AG04450 (cell line): ENCODE measurements around the gene NOL4L. TPM values are rescaled to one million over a fixed set of nuclear protein-coding genes. Genes with fewer than 3 reads are reported as not detected.

Experiments
- CTCF ChIA-PET: fragments of 300-600, 350-600 bp; formaldehyde crosslinking; extraction: SDS; loops from one replicate; lab custom pipeline; 2022; ENCODE audit warnings: antibody characterized with exemption, inconsistent platforms; lab: Charles Lee
- POLR2A ChIA-PET: fragments of 350-600 bp; formaldehyde crosslinking; extraction: SDS; loops from one replicate; lab custom pipeline; 2021; ENCODE audit warnings: antibody characterized with exemption, inconsistent platforms; lab: Yijun Ruan, JAX
- DNase-seq: peaks from one replicate; pipeline ENCODE4 v3.0.0-alpha.2; 2011; ENCODE audit warnings: low read depth, low spot score
- H3K27ac ChIP-seq: one replicate; pipeline ENCODE4 v1.5.1; 2012; ENCODE audit warnings: low read depth, low read length, control low read depth
- H3K27me3 ChIP-seq: one replicate; pipeline ENCODE4 v1.6.0; 2012; ENCODE audit warnings: low read length; ENCODE audit not compliant: control insufficient read depth, insufficient read depth
- H3K4me3 ChIP-seq: 2 replicates; pipeline ENCODE4 v1.5.1; 2011; ENCODE audit warnings: mild to moderate bottlenecking, low read depth, low read length, control low read depth
- H3K9me3 ChIP-seq: 2 replicates; pipeline ENCODE4 v1.5.1; 2012; ENCODE audit warnings: low read length; ENCODE audit not compliant: control insufficient read depth, insufficient read depth
- CTCF ChIP-seq: IDR thresholded peaks from 2 replicates; pipeline ENCODE4 v1.5.1; 2011; ENCODE audit warnings: low read depth, low read length, control low read depth, inconsistent platforms
- polyA plus RNA-seq: library from polyadenylated mRNA; depleted of rRNA; stranded (reverse); fragments of >200 nt; gene quantifications from 2 replicates; pipeline ENCODE4 v1.2.3, GENCODE V29; 2011

Gene NOL4L
- polyA plus RNA-seq, 1 experiment: 6.7 TPM

GRCh38 chr20:32457479-32457986 is 127.6 kb downstream of the NOL4L start:
- DNase-seq: no peak
- ChIA-PET POLR2A (no interaction called here), CTCF (interaction anchor here (0.6 to 2.1 kb wide), 10 partner anchors 10 to 299 kb away, joined by 3 to 11 read pairs (median 4); no protein-coding TSS in a partner anchor)
- H3K4me3 ChIP-seq: peak overlapping the region; percentile 57
- no peaks in the 10 kb centered on the region for H3K27me3 ChIP-seq
- H3K27ac ChIP-seq: no peak overlapping the region
- H3K9me3 ChIP-seq: no peaks in the 10 kb centered on the region; the same call in 1 of the 2 replicates
- TF ChIP-seq CTCF: no peak

DNA sequence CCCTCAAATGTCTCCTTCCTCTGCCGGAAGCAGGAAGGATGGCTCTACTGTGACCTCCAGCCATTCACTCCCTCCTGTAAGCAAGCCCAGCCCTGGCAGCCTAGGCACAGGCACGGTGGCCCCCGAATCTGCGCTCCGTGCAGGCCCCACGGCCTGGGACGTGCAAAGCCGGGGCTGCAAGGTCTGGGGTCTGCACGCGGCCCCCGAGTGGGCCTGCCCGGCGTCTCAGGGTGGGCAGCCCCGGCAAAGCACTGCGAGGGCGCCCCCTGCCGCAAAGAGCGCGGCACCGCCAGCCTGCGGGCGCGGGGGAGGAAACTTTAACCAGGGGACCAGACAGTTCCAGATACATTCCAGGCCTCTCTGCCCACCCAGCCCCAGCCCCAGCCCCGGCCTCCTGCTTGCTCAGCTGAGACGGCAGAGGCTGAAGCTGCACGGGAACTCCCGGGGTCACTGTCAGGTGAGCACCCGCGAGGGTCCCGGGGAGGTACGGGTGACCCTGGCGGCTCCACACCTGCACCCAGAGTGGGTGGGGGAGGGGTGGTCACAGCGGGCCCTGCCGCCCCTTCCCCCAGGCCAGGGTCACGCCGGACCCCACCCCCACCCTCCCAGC is 128.2 kb downstream of the NOL4L start:
- TF ChIP-seq CTCF: peak; percentile 69
- H3K4me3 ChIP-seq: peak overlapping the region; percentile 57
- CTCF ChIA-PET: interaction anchor here (0.6 to 2.1 kb wide), 12 partner anchors 12 to 298 kb away, joined by 3 to 11 read pairs (median 4); no protein-coding TSS in a partner anchor
- no peak overlapping the region for H3K27ac ChIP-seq
- H3K9me3 ChIP-seq: no peaks in the 10 kb centered on the region; the same call in 1 of the 2 replicates
- POLR2A ChIA-PET: no interaction called here
- DNase-seq: no peak
- H3K27me3 ChIP-seq: no peaks in the 10 kb centered on the region

DNA sequence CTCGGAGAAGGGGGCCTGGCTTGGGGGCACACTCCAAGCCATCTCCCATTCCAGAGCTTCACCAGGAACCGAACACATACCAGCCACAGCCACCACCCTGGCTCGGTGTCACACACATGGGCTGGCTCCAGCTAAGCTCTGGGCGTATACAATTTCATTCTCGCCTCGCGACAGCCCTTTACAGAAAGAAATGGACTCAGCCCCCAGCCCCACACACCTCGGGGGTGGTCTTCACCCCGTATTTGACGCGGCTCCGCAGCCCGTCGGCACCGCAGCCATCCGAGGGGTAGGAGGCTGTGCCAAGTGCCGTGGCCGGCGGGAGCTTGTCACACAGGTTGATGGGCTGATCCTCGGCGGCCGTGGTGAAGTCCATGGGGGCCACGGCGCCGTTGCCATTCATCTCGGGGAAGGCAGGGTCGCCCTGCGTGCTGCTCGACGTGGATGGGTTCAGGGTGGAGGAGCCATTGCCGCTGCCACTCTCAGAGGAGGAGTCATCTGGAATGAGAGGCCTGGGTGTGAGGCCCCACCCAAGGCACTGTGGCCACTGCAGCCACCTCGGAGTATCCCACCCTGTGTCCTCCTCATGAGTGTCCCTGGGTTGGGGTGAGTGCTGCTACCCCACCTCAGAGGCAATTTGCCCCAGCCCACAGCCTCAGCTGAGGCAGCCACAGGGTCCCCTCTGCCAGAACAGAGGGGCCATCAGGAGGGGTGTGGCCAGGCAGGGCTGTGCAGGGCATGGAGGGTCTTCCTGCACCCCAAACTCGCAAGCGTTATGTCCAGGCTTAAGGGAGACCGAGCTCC is 129.0 kb downstream of the NOL4L start:
- no peaks in the 10 kb centered on the region for H3K27me3 ChIP-seq
- ChIA-PET POLR2A (no interaction called here), CTCF (interaction anchor here (0.6 to 2.1 kb wide), 5 partner anchors 11 to 214 kb away, joined by 3 to 6 read pairs (median 5); no protein-coding TSS in a partner anchor)
- TF ChIP-seq CTCF: no peak
- H3K9me3 ChIP-seq: no peaks in the 10 kb centered on the region; the same call in 1 of the 2 replicates
- H3K27ac ChIP-seq: no peak overlapping the region
- DNase-seq: no peak
- H3K4me3 ChIP-seq: no peak overlapping the region

- no peaks in the 10 kb centered on the region; the same call in 1 of the 2 replicates for H3K9me3 ChIP-seq
- no peak overlapping the region for H3K4me3 ChIP-seq
- DNase-seq: no peak
- H3K27ac ChIP-seq: no peak overlapping the region
- CTCF ChIA-PET: interaction anchor here (1.8 to 2.1 kb wide), 2 partner anchors 10 to 25 kb away, joined by 6 read pairs; no protein-coding TSS in a partner anchor
- POLR2A ChIA-PET: no interaction called here
- H3K27me3 ChIP-seq: no peaks in the 10 kb centered on the region
- no peak for TF ChIP-seq CTCF
Observed at GRCh38 chr20:32455171-32455900, 129.8 kb downstream of the NOL4L start.
